Erythroblast (primary cell): Measurements from ENCODE around the gene ZCWPW1.

Experiments used
- GATA1 ChIP-seq: IDR thresholded peaks from 2 replicates; pipeline ENCODE4 v1.6.1; 2011; ENCODE audit warnings: low read depth, mild to moderate bottlenecking, control low read depth, low read length, moderate library complexity
- POLR2A ChIP-seq: IDR thresholded peaks from 2 replicates; pipeline ENCODE4 v1.6.1; 2011; ENCODE audit warnings: mild to moderate bottlenecking, low read length

DNA sequence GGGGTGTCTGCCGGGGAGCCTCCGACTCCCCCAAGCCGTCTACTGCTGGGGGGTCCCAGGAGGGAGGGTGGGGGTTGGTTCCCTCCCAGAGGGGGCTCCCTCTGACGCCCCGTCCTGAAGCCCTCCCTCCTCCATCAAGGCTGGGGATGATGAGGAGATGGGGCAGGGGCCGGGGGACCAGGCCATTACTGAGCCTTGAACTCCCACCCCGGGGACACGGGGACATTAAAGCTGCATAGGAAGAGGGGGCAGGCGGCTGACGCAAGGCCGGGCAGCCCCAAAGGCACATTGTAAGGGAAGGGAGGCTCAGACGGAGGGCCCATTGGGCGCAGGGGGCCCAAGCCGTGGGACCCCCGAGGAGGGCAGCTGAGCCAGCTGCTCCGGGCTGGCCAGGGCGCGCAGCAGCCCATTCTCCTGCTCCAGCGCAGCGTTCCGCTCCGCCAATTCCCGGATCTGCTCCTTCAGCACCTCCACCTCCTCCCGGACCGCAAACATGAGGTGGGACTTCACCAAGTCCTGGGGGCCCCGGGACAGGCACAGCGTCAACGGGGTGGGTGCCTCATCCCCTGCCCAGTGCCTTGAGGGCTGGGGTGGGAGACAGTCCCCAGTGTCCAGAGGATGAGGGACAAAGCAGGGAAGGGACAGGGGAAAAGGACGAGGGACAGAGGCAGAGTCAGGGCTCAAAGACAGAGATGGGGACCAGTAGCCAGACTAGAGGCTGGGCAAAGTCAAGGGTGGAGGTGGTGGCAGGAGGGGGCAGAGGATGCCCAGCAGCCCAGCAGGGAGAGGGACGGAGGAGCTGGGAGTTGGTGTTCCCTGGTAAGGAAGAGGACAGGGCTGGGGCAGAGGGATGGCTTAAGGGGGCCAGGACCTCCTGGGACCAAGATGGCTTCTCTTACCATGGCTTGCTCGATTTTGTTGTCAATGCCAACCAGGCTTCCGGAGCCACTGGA lies 38.4 kb upstream of the ZCWPW1 start:
- TF ChIP-seq POLR2A: peak; percentile 24
- no peak for TF ChIP-seq GATA1
